Activated CD4-positive, alpha-beta T cell treated with anti-CD3 and anti-CD28 coated beads, Interleukin-2, amount 50 U/mL, for 48 hours (primary cell): Measurements from ENCODE around the gene SLC38A2.
"Not testable (repeated sequence)": the region's sequence is repeated elsewhere in the genome, so short reads cannot be mapped to it uniquely, and the experiment has no call there.

Source experiments
- DNase-seq, 2 experiments: peaks; one replicate each; pipeline ENCODE4 v3.0.0-alpha.2; 2020

The SLC38A2 gene

GRCh38 chr12:46359667-46360280, 12.8 kb downstream of the SLC38A2 start:
- DNase-seq: no peak

- no peak for DNase-seq
Measured at GRCh38 chr12:46358791-46359666, 13.5 kb downstream of the SLC38A2 start.

- no peak for DNase-seq
Measured at GRCh38 chr12:46358325-46358700, 14.3 kb downstream of the SLC38A2 start.

GRCh38 chr12:46357438-46358324, 14.9 kb downstream of the SLC38A2 start:
- DNase-seq: no peak

- DNase-seq: no peak
Measured at GRCh38 chr12:46356655-46357437, 15.7 kb downstream of the SLC38A2 start.

GRCh38 chr12:46354802-46355199, 17.8 kb downstream of the SLC38A2 start:
- DNase-seq: no peak

- no peak for DNase-seq
Measured at GRCh38 chr12:46354111-46354801, 18.3 kb downstream of the SLC38A2 start.

- no peak for DNase-seq
Measured at GRCh38 chr12:46351886-46352650, 20.5 kb downstream of the SLC38A2 start.

GRCh38 chr12:46351138-46351537, 21.4 kb downstream of the SLC38A2 start:
- DNase-seq: no peak

GRCh38 chr12:46349253-46349652, 23.3 kb downstream of the SLC38A2 start:
- no peak for DNase-seq

- no peak for DNase-seq
Measured at GRCh38 chr12:46343118-46343852, 29.3 kb downstream of the SLC38A2 start.

GRCh38 chr12:46342562-46343033, 30.0 kb downstream of the SLC38A2 start:
- DNase-seq: peak in 1 of 2 experiments; percentile 12

GRCh38 chr12:46339051-46339450, 33.5 kb downstream of the SLC38A2 start:
- DNase-seq: no peak

GRCh38 chr12:46332260-46332659, 40.3 kb downstream of the SLC38A2 start:
- no peak for DNase-seq

GRCh38 chr12:46325075-46325474, 47.5 kb downstream of the SLC38A2 start:
- DNase-seq: not testable (repeated sequence)

- DNase-seq: no peak
Measured at GRCh38 chr12:46320731-46321130, 51.8 kb downstream of the SLC38A2 start.

GRCh38 chr12:46318037-46318436, 54.5 kb downstream of the SLC38A2 start:
- no peak for DNase-seq
